ENCODE results near the gene TMEM272. TPM values are rescaled to one million over a fixed set of nuclear protein-coding genes. Genes with fewer than 3 reads are reported as not detected.
A peak's percentile ranks its signal among the peaks of the same experiment; 100 is the strongest.

The TMEM272 gene
- total and polyA plus RNA-seq, 9 of the 15 experiments (the other 6 are each of a cell fraction or from before 2014, with no cell fraction given), result 0.04 to 0.16 (median 0.06) TPM; not detected in 2

GRCh38 chr13:51803422-51804294, 41.3 kb downstream of the TMEM272 start, which contains the start of gene DHRS12 (continued):
- TF ChIP-seq ZBTB40 (IDR thresholded peaks at IDR 0.05), result peak; percentile 44; the same call in 1 of the 2 replicates
- no peak for TF ChIP-seq ZBTB40 (CRISPR knock-in tag; IDR thresholded peaks at IDR 0.05)
- no peak for TF ChIP-seq ZNF551 (CRISPR knock-in tag; IDR thresholded peaks at IDR 0.05)
- peak; percentile 78; the same call in 1 of the 2 replicates for TF ChIP-seq CREB3L1 (IDR thresholded peaks at IDR 0.05; ENCODE audit: borderline replicate concordance, low read depth)
- TF ChIP-seq RBFOX2 (IDR thresholded peaks at IDR 0.05; ENCODE audit: low read depth, low read length), result peak; percentile 92
- peak; percentile 82; the same call in 1 of the 2 replicates for TF ChIP-seq FOXP1 (CRISPR knock-in tag; IDR thresholded peaks at IDR 0.05)
- 0 out of 3 replicates have a peak, but pooled peaks of 1 of the 2 experiments have one; percentile 39 for TF ChIP-seq CBX3 (IDR thresholded peaks at IDR 0.05; ENCODE audit: borderline replicate concordance in 1 of 2, low read length in 2 of 2)
- TF ChIP-seq EP400 (IDR thresholded peaks at IDR 0.05), result peak; percentile 74; the same call in 1 of the 2 replicates
- no peak for TF ChIP-seq RBM39 (optimal IDR thresholded peaks at IDR 0.05; ENCODE audit: low read depth, low read length)
- peak; percentile 81 for TF ChIP-seq BHLHE40 (IDR thresholded peaks at IDR 0.05; ENCODE audit: low read length)
- peak in 1 of 2 experiments; percentile 74; a peak in 2 of 4 replicates for TF ChIP-seq NONO (IDR thresholded peaks at IDR 0.05; ENCODE audit: low read depth in 2 of 2, low read length in 1 of 2)
- peak; percentile 28; the same call in 1 of the 2 replicates for TF ChIP-seq MTA2 (IDR thresholded peaks at IDR 0.05; ENCODE audit: low read depth)
- peak; percentile 90 for TF ChIP-seq CBFA2T3 (IDR thresholded peaks at IDR 0.05)
- peak in 2 of 3 experiments; percentile 10 to 22; a peak in 1 of 6 replicates for TF ChIP-seq CTCF (IDR thresholded peaks at IDR 0.05 in 2 of 3, conservative IDR thresholded peaks at IDR 0.05 in 1 of 3; ENCODE audit: insufficient read depth in 2 of 3, low read depth in 1 of 3, low read length in 3 of 3)
